Mammary epithelial cell (primary cell): ENCODE measurements around the gene DEFB126.

ENCODE experiments used
- EZH2 ChIP-seq: IDR thresholded peaks from 2 replicates; pipeline ENCODE4 v1.6.1; 2012; ENCODE audit warnings: low read length, inconsistent platforms, borderline replicate concordance
- TF ChIP-seq, protein P1 (sequence below), 2 donors: IDR thresholded peaks in 1 of 2; conservative IDR thresholded peaks in 1 of 2; 2 replicates each; pipeline ENCODE4 v1.5.1; 2011 to 2012; ENCODE audit warnings: inconsistent platforms in 2 of 2, low read length in 2 of 2, mild to moderate bottlenecking in 2 of 2, control low read depth in 1 of 2, low read depth in 1 of 2; ENCODE audit not compliant: insufficient read depth in 1 of 2; ENCODE audit errors: extremely low read depth in 1 of 2

- TF ChIP-seq, protein P1, sequence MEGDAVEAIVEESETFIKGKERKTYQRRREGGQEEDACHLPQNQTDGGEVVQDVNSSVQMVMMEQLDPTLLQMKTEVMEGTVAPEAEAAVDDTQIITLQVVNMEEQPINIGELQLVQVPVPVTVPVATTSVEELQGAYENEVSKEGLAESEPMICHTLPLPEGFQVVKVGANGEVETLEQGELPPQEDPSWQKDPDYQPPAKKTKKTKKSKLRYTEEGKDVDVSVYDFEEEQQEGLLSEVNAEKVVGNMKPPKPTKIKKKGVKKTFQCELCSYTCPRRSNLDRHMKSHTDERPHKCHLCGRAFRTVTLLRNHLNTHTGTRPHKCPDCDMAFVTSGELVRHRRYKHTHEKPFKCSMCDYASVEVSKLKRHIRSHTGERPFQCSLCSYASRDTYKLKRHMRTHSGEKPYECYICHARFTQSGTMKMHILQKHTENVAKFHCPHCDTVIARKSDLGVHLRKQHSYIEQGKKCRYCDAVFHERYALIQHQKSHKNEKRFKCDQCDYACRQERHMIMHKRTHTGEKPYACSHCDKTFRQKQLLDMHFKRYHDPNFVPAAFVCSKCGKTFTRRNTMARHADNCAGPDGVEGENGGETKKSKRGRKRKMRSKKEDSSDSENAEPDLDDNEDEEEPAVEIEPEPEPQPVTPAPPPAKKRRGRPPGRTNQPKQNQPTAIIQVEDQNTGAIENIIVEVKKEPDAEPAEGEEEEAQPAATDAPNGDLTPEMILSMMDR (conservative IDR thresholded peaks at IDR 0.05 in 1 of 2, IDR thresholded peaks at IDR 0.05 in 1 of 2; ENCODE audit: extremely low read depth in 1 of 2, insufficient read depth in 1 of 2, low read depth in 1 of 2, low read length in 2 of 2), result no peak
- no peak for TF ChIP-seq EZH2
Measured at GRCh38 chr20:187733-188132, 45.3 kb downstream of the DEFB126 start.
